ENCODE data around the gene CD209. TPM values are rescaled to one million over a fixed set of nuclear protein-coding genes. Genes with fewer than 3 reads are reported as not detected.

CD209 gene
- total and polyA plus RNA-seq, 9 of the 15 experiments (the other 6 are each of a cell fraction or from before 2014, with no cell fraction given), result 0.01 TPM; not detected in 8

DNA sequence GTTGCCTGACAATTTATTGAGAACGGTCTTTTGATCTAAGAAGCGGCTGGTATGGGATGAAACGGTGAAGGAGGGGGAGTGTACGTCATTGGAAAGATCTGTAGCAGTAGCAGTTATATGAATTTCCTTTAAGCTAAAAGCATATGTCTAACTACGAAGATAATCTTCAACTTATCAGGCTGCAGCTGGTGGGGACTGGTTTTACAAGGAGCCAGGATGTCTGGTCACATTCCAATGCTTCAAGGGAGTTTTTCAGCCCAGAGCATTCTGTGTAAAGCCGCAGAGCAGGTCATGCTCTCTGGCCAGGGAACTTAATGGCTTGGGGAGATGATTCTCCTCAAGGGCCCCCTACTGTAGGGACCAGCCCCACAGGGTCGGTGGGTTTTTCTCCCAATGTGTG lies 44.9 kb upstream of the CD209 start:
- POLR2A ChIA-PET, result interaction anchor here (0.6 kb wide), 1 partner anchor 21 kb away, joined by 3 read pairs; no protein-coding TSS in a partner anchor
- H3K4me3 ChIP-seq, result no peak overlapping the region
- H3K9ac ChIP-seq (ENCODE audit: insufficient read depth in 1 of 2, low read depth in 2 of 2, low read length in 2 of 2), result no peak overlapping the region
- no peak overlapping the region for H3K4me2 ChIP-seq (ENCODE audit: insufficient read depth, low read length)
- peaks cover 0 to 13% of the 10 kb centered on the region in 2 experiments; a peak in 3 of 5 replicates for H3K27me3 ChIP-seq (ENCODE audit: control insufficient read depth in 2 of 2, insufficient read depth in 2 of 2, low read length in 2 of 2)
- in situ Hi-C loops (cut with MboI) (no loop called here), intact Hi-C loops (cut with micrococcal nuclease) (loop anchor here (10.0 kb wide), 1 partner anchor 427 kb away; no protein-coding TSS in a partner anchor)
- H3K9me1 ChIP-seq (ENCODE audit: control insufficient read depth, insufficient read depth, low read length), result no peaks in the 10 kb centered on the region
- FAIRE-seq (peak; percentile 19), DNase-seq (ENCODE audit: extremely low read depth in 1 of 4, low spot score in 3 of 4) (no peak), ATAC-seq (peak; percentile 59)
- CTCF ChIA-PET (ENCODE audit: low intra/inter-chr PET ratio), result no interaction called here
- 0% methylated on average over 7 of the region's 7 CpGs for WGBS (ENCODE audit: insufficient coverage, low coverage, missing lambda C conversion rate)
- H3K27ac ChIP-seq (ENCODE audit: extremely low read depth, low read depth, low read length), result no peak overlapping the region
- H3K36me3 ChIP-seq (ENCODE audit: control insufficient read depth, insufficient read depth, low read length), result no peaks in the 10 kb centered on the region
- no peaks in the 10 kb centered on the region; the same call in 1 of the 2 replicates for H3K9me3 ChIP-seq (replicated peaks; ENCODE audit: control insufficient read depth, insufficient read depth, low read depth, low read length)
- no peaks in the 10 kb centered on the region for H4K20me1 ChIP-seq (replicated peaks; ENCODE audit: control insufficient read depth, insufficient read depth, low read length)
- H3K4me1 ChIP-seq (replicated peaks in 1 of 2; ENCODE audit: control insufficient read depth in 2 of 2, insufficient read depth in 2 of 2, low read length in 2 of 2), result peaks cover 2 to 16% of the 10 kb centered on the region in 2 experiments; a peak in 4 of 5 replicates
- BruUV-seq (replicated peaks), result no TSS peak
- no peak overlapping the region for H2AFZ ChIP-seq (ENCODE audit: low read depth, low read length)
- no peaks in the 10 kb centered on the region for H3K79me2 ChIP-seq (ENCODE audit: control insufficient read depth, insufficient read depth, low read length)
- TF ChIP-seq, protein P1, sequence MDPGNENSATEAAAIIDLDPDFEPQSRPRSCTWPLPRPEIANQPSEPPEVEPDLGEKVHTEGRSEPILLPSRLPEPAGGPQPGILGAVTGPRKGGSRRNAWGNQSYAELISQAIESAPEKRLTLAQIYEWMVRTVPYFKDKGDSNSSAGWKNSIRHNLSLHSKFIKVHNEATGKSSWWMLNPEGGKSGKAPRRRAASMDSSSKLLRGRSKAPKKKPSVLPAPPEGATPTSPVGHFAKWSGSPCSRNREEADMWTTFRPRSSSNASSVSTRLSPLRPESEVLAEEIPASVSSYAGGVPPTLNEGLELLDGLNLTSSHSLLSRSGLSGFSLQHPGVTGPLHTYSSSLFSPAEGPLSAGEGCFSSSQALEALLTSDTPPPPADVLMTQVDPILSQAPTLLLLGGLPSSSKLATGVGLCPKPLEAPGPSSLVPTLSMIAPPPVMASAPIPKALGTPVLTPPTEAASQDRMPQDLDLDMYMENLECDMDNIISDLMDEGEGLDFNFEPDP (CRISPR knock-in tag; IDR thresholded peaks at IDR 0.05), result no peak
- TF ChIP-seq CBFA2T2 (conservative IDR thresholded peaks at IDR 0.05), result 0 out of 2 replicates have a peak, but pooled peaks have one; percentile 17
- peak; percentile 44; the same call in 1 of the 2 replicates for TF ChIP-seq KLF16 (IDR thresholded peaks at IDR 0.05)
- TF ChIP-seq, protein P2, sequence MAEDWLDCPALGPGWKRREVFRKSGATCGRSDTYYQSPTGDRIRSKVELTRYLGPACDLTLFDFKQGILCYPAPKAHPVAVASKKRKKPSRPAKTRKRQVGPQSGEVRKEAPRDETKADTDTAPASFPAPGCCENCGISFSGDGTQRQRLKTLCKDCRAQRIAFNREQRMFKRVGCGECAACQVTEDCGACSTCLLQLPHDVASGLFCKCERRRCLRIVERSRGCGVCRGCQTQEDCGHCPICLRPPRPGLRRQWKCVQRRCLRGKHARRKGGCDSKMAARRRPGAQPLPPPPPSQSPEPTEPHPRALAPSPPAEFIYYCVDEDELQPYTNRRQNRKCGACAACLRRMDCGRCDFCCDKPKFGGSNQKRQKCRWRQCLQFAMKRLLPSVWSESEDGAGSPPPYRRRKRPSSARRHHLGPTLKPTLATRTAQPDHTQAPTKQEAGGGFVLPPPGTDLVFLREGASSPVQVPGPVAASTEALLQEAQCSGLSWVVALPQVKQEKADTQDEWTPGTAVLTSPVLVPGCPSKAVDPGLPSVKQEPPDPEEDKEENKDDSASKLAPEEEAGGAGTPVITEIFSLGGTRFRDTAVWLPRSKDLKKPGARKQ (CRISPR knock-in tag; IDR thresholded peaks at IDR 0.05), result no peak
- no peak for TF ChIP-seq ZZZ3 (IDR thresholded peaks at IDR 0.05)
- TF ChIP-seq ILK (tag; IDR thresholded peaks at IDR 0.05; ENCODE audit: borderline replicate concordance, low read depth), result no peak
- TF ChIP-seq L3MBTL2 (IDR thresholded peaks at IDR 0.05), result 0 out of 2 replicates have a peak, but pooled peaks have one; percentile 11
- TF ChIP-seq ARID1B (IDR thresholded peaks at IDR 0.05), result peak; percentile 41; the same call in 1 of the 2 replicates
- TF ChIP-seq, protein P3, sequence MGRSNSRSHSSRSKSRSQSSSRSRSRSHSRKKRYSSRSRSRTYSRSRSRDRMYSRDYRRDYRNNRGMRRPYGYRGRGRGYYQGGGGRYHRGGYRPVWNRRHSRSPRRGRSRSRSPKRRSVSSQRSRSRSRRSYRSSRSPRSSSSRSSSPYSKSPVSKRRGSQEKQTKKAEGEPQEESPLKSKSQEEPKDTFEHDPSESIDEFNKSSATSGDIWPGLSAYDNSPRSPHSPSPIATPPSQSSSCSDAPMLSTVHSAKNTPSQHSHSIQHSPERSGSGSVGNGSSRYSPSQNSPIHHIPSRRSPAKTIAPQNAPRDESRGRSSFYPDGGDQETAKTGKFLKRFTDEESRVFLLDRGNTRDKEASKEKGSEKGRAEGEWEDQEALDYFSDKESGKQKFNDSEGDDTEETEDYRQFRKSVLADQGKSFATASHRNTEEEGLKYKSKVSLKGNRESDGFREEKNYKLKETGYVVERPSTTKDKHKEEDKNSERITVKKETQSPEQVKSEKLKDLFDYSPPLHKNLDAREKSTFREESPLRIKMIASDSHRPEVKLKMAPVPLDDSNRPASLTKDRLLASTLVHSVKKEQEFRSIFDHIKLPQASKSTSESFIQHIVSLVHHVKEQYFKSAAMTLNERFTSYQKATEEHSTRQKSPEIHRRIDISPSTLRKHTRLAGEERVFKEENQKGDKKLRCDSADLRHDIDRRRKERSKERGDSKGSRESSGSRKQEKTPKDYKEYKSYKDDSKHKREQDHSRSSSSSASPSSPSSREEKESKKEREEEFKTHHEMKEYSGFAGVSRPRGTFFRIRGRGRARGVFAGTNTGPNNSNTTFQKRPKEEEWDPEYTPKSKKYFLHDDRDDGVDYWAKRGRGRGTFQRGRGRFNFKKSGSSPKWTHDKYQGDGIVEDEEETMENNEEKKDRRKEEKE (IDR thresholded peaks at IDR 0.05; ENCODE audit: borderline replicate concordance in 1 of 2, control insufficient read depth in 1 of 2, low read depth in 2 of 2, low read length in 1 of 2), result no peak
- TF ChIP-seq, protein P4, sequence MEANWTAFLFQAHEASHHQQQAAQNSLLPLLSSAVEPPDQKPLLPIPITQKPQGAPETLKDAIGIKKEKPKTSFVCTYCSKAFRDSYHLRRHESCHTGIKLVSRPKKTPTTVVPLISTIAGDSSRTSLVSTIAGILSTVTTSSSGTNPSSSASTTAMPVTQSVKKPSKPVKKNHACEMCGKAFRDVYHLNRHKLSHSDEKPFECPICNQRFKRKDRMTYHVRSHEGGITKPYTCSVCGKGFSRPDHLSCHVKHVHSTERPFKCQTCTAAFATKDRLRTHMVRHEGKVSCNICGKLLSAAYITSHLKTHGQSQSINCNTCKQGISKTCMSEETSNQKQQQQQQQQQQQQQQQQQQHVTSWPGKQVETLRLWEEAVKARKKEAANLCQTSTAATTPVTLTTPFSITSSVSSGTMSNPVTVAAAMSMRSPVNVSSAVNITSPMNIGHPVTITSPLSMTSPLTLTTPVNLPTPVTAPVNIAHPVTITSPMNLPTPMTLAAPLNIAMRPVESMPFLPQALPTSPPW (CRISPR knock-in tag; IDR thresholded peaks at IDR 0.05), result no peak

Data from K562 (cell line).